ENCODE results near the gene TMEM236.

The TMEM236 gene

DNA sequence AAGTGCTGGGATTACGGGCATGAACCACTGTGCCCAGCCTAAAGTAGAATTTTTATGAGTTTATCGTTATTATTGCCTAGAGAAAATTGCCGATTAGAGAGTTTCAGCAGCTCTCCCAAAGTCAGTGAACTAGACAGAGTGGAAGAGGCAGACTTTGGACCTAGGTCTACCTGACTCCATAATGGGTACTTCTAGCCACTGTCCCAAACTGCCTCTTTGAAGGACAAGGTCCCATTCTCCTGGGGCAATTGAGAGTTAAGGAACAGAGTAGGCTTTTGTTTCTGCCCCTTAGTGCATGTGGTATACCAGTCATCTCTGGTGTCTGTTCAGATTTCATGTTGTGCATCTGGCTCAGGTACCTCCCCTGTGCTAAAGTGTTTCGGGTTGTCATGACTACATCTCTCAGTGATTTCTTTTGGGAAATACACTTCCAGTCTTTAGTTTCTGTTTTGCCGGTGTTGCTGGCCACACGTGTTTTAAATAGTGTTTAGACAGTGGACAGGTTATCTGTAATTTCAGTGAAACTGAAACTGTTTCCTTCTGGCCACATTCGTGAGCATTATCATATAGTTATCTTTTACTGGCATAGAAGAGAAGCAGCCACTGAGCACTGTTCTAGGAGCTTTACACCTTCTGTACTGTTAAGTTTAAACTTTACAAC lies 4.7 kb downstream of the TMEM236 start:
- Histone ChIP-seq H3K27me3 (ENCODE audit: control insufficient read depth, low read length) (no peaks in the 10 kb centered on the region), H3K4me3 (ENCODE audit: low read length) (no peak overlapping the region), H3K4me1 (ENCODE audit: control insufficient read depth, low read length) (peaks cover 12% of the 10 kb centered on the region), H4K20me1 (ENCODE audit: control insufficient read depth, insufficient read depth, low read depth, low read length) (no peaks in the 10 kb centered on the region), H3K4me2 (ENCODE audit: low read length) (peak overlapping the region; percentile 26), H3K36me3 (ENCODE audit: control insufficient read depth, low read length) (no peaks in the 10 kb centered on the region), H3F3A (ENCODE audit: control insufficient read depth, insufficient read depth) (no peaks in the 10 kb centered on the region), H3K9me3 (ENCODE audit: control insufficient read depth, insufficient read depth, low read length) (no peaks in the 10 kb centered on the region), H3K79me2 (ENCODE audit: control insufficient read depth, low read length) (no peaks in the 10 kb centered on the region), H3K9me2 (replicated peaks; ENCODE audit: control insufficient read depth, low read length) (no peaks in the 10 kb centered on the region), H3K27ac (ENCODE audit: low read depth, low read length) (no peak overlapping the region)
- TF ChIP-seq CTCF (IDR thresholded peaks at IDR 0.05; ENCODE audit: low read depth, low read length, poor library complexity, severe bottlenecking) (no peak), EZH2phosphoT487 (IDR thresholded peaks at IDR 0.05; ENCODE audit: borderline replicate concordance, low read length) (no peak)

DNA sequence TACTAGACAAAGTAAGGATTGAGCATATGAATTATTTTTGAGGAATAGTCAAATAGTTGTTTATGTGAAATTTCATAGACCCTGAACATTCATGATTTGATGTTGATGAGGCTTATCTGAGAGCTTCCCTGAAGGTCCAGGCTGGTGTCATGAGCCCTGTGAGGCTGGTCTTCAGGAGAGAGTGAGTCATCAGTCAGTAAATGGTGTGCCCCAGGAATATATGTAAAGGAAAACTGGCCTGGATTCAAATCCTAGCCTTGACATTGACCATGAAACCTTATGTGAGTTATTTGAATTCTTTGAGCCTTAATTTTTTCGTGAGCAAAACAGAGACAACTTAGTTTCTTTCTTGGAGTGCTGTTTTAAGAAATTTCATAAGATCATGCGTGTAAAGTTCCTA lies 6.2 kb downstream of the TMEM236 start:
- Histone ChIP-seq H3K9me3 (ENCODE audit: control insufficient read depth, insufficient read depth, low read length) (no peaks in the 10 kb centered on the region), H4K20me1 (ENCODE audit: control insufficient read depth, insufficient read depth, low read depth, low read length) (no peaks in the 10 kb centered on the region), H3K79me2 (ENCODE audit: control insufficient read depth, low read length) (no peaks in the 10 kb centered on the region), H3F3A (ENCODE audit: control insufficient read depth, insufficient read depth) (no peaks in the 10 kb centered on the region), H3K27me3 (ENCODE audit: control insufficient read depth, low read length) (no peaks in the 10 kb centered on the region), H3K4me3 (ENCODE audit: low read length) (no peak overlapping the region), H3K4me1 (ENCODE audit: control insufficient read depth, low read length) (peaks cover 8% of the 10 kb centered on the region), H3K4me2 (ENCODE audit: low read length) (no peak overlapping the region), H3K9me2 (replicated peaks; ENCODE audit: control insufficient read depth, low read length) (no peaks in the 10 kb centered on the region), H3K27ac (ENCODE audit: low read depth, low read length) (no peak overlapping the region), H3K36me3 (ENCODE audit: control insufficient read depth, low read length) (no peaks in the 10 kb centered on the region)
- TF ChIP-seq EZH2phosphoT487 (IDR thresholded peaks at IDR 0.05; ENCODE audit: borderline replicate concordance, low read length) (no peak), CTCF (IDR thresholded peaks at IDR 0.05; ENCODE audit: low read depth, low read length, poor library complexity, severe bottlenecking) (no peak)

DNA sequence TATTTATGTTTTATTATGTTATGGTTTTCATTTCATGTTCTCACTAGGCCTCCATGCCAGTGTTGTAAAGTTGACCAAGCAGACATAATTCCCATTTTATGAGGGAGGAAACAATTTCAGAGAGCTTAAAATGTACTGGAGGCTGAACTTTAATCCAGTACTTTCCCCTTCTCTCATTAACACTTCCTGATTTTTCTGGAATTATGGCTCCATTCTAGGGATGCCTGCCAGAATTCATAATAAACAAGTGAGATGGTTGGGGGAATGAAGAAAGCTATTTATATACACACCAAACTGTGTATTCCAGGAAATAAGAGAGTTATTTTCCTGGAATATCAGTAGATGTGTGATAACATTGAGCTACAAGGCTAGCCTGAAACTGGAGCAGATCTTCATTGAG lies 6.9 kb downstream of the TMEM236 start:
- H3K9me3 ChIP-seq (ENCODE audit: control insufficient read depth, insufficient read depth, low read length): no peaks in the 10 kb centered on the region
- TF ChIP-seq CTCF (IDR thresholded peaks at IDR 0.05; ENCODE audit: low read depth, low read length, poor library complexity, severe bottlenecking) (no peak), EZH2phosphoT487 (IDR thresholded peaks at IDR 0.05; ENCODE audit: borderline replicate concordance, low read length) (no peak)
- no peak overlapping the region for H3K4me2 ChIP-seq (ENCODE audit: low read length)
- H3K27me3 ChIP-seq (ENCODE audit: control insufficient read depth, low read length): no peaks in the 10 kb centered on the region
- H4K20me1 ChIP-seq (ENCODE audit: control insufficient read depth, insufficient read depth, low read depth, low read length): no peaks in the 10 kb centered on the region
- no peaks in the 10 kb centered on the region for H3K79me2 ChIP-seq (ENCODE audit: control insufficient read depth, low read length)
- H3K9me2 ChIP-seq (replicated peaks; ENCODE audit: control insufficient read depth, low read length): no peaks in the 10 kb centered on the region
- no peak overlapping the region for H3K27ac ChIP-seq (ENCODE audit: low read depth, low read length)
- H3K4me1 ChIP-seq (ENCODE audit: control insufficient read depth, low read length): peaks cover 8% of the 10 kb centered on the region
- H3F3A ChIP-seq (ENCODE audit: control insufficient read depth, insufficient read depth): no peaks in the 10 kb centered on the region
- H3K4me3 ChIP-seq (ENCODE audit: low read length): no peak overlapping the region
- H3K36me3 ChIP-seq (ENCODE audit: control insufficient read depth, low read length): no peaks in the 10 kb centered on the region
